ENCODE measurements around the gene FBRS. TPM values are rescaled to one million over a fixed set of nuclear protein-coding genes. Genes with fewer than 3 reads are reported as not detected.

Gene FBRS
- total and polyA plus RNA-seq, 2 of the 13 experiments (the other 11 are each of a cell fraction or from before 2014, with no cell fraction given) = 13.7 to 16.2 TPM

DNA sequence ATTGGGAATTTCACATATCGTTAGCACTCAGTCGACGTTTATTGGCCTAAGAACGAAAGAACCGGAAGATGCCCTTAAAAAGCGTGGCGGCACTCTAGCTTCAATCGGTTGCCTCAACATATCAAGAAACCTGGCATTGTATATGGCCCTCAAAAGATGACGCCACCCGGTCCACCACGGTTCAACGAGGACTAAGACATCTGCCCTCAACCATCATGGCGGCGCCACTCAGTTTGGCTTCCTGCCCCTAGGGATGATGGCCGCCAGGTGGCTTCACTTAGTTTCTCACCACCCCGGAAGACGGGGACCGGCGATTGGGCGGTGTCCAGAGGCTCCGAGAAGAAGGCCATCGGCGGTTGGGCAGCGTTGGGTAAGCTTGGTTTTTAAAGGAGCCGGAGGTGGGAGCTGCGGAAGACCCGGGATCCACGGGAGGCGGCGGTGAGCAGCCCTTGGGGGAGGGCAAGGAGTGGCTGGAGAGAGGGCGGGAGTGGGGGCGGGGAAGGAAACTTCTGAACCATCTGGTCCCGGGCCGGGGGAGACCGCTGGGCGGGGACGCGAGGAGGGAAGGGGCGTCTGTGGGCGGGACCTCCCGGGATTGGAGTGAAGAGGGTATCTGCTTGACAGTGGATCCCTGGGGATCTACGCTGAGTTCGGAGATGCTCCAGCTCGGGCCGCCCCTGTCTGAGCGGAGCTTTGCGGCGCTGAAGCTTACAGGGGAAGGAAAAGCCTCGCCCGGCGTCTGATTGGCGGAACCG, 7.7 kb upstream of the FBRS start, which contains the start of gene PRR14 (continued):
- TF ChIP-seq, protein P1, sequence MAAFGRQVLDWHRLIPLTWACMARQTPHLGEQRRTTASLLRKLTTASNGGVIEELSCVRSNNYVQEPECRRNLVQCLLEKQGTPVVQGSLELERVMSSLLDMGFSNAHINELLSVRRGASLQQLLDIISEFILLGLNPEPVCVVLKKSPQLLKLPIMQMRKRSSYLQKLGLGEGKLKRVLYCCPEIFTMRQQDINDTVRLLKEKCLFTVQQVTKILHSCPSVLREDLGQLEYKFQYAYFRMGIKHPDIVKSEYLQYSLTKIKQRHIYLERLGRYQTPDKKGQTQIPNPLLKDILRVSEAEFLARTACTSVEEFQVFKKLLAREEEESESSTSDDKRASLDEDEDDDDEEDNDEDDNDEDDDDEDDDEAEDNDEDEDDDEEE (CRISPR knock-in tag; IDR thresholded peaks at IDR 0.05) = no peak; the same call in 1 of the 2 replicates
- TF ChIP-seq ZNF788 (CRISPR knock-in tag; IDR thresholded peaks at IDR 0.05; ENCODE audit: borderline replicate concordance) (no peak; the same call in 1 of the 2 replicates), PAWR (CRISPR knock-in tag; IDR thresholded peaks at IDR 0.05; ENCODE audit: borderline replicate concordance) (0 out of 2 replicates have a peak, but pooled peaks have one; percentile 68), FOXK1 (CRISPR knock-in tag; IDR thresholded peaks at IDR 0.05; ENCODE audit: borderline replicate concordance, low read depth) (peak; percentile 68; the same call in 1 of the 2 replicates), ZNF367 (CRISPR knock-in tag; IDR thresholded peaks at IDR 0.05; ENCODE audit: borderline replicate concordance) (no peak), DBP (CRISPR knock-in tag; IDR thresholded peaks at IDR 0.05; ENCODE audit: not compliant biosample characterization) (no peak), ZNF557 (CRISPR knock-in tag; IDR thresholded peaks at IDR 0.05) (0 out of 2 replicates have a peak, but pooled peaks have one; percentile 2), CSRNP2 (CRISPR knock-in tag; conservative IDR thresholded peaks at IDR 0.05; ENCODE audit: low read depth) (no peak), HBP1 (CRISPR knock-in tag; IDR thresholded peaks at IDR 0.05; ENCODE audit: low read depth) (peak; percentile 40; the same call in 1 of the 2 replicates), ZKSCAN5 (CRISPR knock-in tag; IDR thresholded peaks at IDR 0.05) (no peak), ZNF747 (CRISPR knock-in tag; IDR thresholded peaks at IDR 0.05; ENCODE audit: borderline replicate concordance) (no peak; the same call in 1 of the 2 replicates), NR0B2 (CRISPR knock-in tag; IDR thresholded peaks at IDR 0.05) (no peak; the same call in 1 of the 2 replicates), TBX2 (CRISPR knock-in tag; IDR thresholded peaks at IDR 0.05; ENCODE audit: borderline replicate concordance) (no peak), RBFOX2 (IDR thresholded peaks at IDR 0.05; ENCODE audit: low read depth, low read length) (no peak), NFATC3 (CRISPR knock-in tag; IDR thresholded peaks at IDR 0.05) (0 out of 2 replicates have a peak, but pooled peaks have one; percentile 79), YY1 (IDR thresholded peaks at IDR 0.05; ENCODE audit: insufficient read depth, insufficient replicate concordance, low read depth, low read length) (peak; percentile 100), CHCHD3 (CRISPR knock-in tag; IDR thresholded peaks at IDR 0.05) (no peak), SNAPC5 (CRISPR knock-in tag; IDR thresholded peaks at IDR 0.05; ENCODE audit: borderline replicate concordance) (0 out of 2 replicates have a peak, but pooled peaks have one; percentile 67), ZNF530 (CRISPR knock-in tag; IDR thresholded peaks at IDR 0.05; ENCODE audit: low read depth) (no peak), ATF1 (CRISPR knock-in tag; IDR thresholded peaks at IDR 0.05) (peak; percentile 88), NBN (conservative IDR thresholded peaks at IDR 0.05) (no peak), PHF8 (CRISPR knock-in tag; IDR thresholded peaks at IDR 0.05) (no peak)
